H7 (cell line): ENCODE results near the gene RAB18. TPM values are rescaled to one million over a fixed set of nuclear protein-coding genes. Genes with fewer than 3 reads are reported as not detected.

Experiments
- DNase-seq: peaks from one replicate; pipeline ENCODE4 v3.0.0; 2012
- H3K27me3 ChIP-seq: 2 replicates; pipeline ENCODE4 v1.6.0; 2011; ENCODE audit warnings: mild to moderate bottlenecking, low read length; ENCODE audit not compliant: control insufficient read depth, insufficient read depth
- H3K36me3 ChIP-seq: replicated peaks from 2 replicates; pipeline ENCODE4 v1.5.1; 2011; ENCODE audit warnings: low read length; ENCODE audit not compliant: control insufficient read depth, insufficient read depth
- H3K4me3 ChIP-seq: 2 replicates; pipeline ENCODE4 v1.5.1; 2011; ENCODE audit warnings: low read depth, mild to moderate bottlenecking, control low read depth, low read length, moderate library complexity; ENCODE audit not compliant: insufficient read depth
- total RNA-seq: library from RNA; depleted of rRNA; stranded (reverse); fragments of >200 nt; shearing (Covaris generic); gene quantifications from 2 replicates; pipeline ENCODE4 v1.2.3, GENCODE V29; 2014

The RAB18 gene
- total RNA-seq, 1 experiment from 2014 or later, result 35.3 TPM

- no peak for DNase-seq
- Histone ChIP-seq H3K36me3 (no peaks in the 10 kb centered on the region), H3K27me3 (no peaks in the 10 kb centered on the region), H3K4me3 (no peak overlapping the region)
Observed at GRCh38 chr10:27525819-27526218, 21.7 kb downstream of the RAB18 start.

- DNase-seq, result no peak
- Histone ChIP-seq H3K27me3 (no peaks in the 10 kb centered on the region), H3K36me3 (no peaks in the 10 kb centered on the region), H3K4me3 (no peak overlapping the region)
Observed at GRCh38 chr10:27526242-27526641, 22.1 kb downstream of the RAB18 start.

- no peak for DNase-seq
- no peaks in the 10 kb centered on the region for H3K36me3 ChIP-seq
- H3K4me3 ChIP-seq, result no peak overlapping the region
- H3K27me3 ChIP-seq, result no peaks in the 10 kb centered on the region
Observed at GRCh38 chr10:27527666-27528295, 23.7 kb downstream of the RAB18 start.

- no peaks in the 10 kb centered on the region for H3K27me3 ChIP-seq
- H3K36me3 ChIP-seq, result no peaks in the 10 kb centered on the region; the same call in 1 of the 2 replicates
- no peak for DNase-seq
- H3K4me3 ChIP-seq, result no peak overlapping the region
Observed at GRCh38 chr10:27529010-27529783, 25.1 kb downstream of the RAB18 start.

GRCh38 chr10:27530477-27530876 is 26.4 kb downstream of the RAB18 start:
- Histone ChIP-seq H3K36me3 (no peaks in the 10 kb centered on the region; the same call in 1 of the 2 replicates), H3K27me3 (no peaks in the 10 kb centered on the region), H3K4me3 (no peak overlapping the region)
- DNase-seq, result no peak

GRCh38 chr10:27531336-27531847 is 27.3 kb downstream of the RAB18 start:
- no peak for DNase-seq
- no peak overlapping the region for H3K4me3 ChIP-seq
- no peaks in the 10 kb centered on the region; the same call in 1 of the 2 replicates for H3K36me3 ChIP-seq
- H3K27me3 ChIP-seq, result no peaks in the 10 kb centered on the region

- H3K27me3 ChIP-seq, result no peaks in the 10 kb centered on the region
- peaks cover 1% of the 10 kb centered on the region for H3K36me3 ChIP-seq
- no peak for DNase-seq
- H3K4me3 ChIP-seq, result no peak overlapping the region
Observed at GRCh38 chr10:27534161-27534700, 30.1 kb downstream of the RAB18 start.

GRCh38 chr10:27535317-27535716 is 31.2 kb downstream of the RAB18 start:
- DNase-seq, result no peak
- no peak overlapping the region for H3K4me3 ChIP-seq
- peaks cover 1% of the 10 kb centered on the region for H3K36me3 ChIP-seq
- no peaks in the 10 kb centered on the region for H3K27me3 ChIP-seq

- Histone ChIP-seq H3K27me3 (no peaks in the 10 kb centered on the region), H3K4me3 (no peak overlapping the region), H3K36me3 (peaks cover 1% of the 10 kb centered on the region)
- DNase-seq, result no peak
Observed at GRCh38 chr10:27536437-27536836, 32.3 kb downstream of the RAB18 start.

GRCh38 chr10:27537166-27537565 is 33.1 kb downstream of the RAB18 start:
- Histone ChIP-seq H3K4me3 (no peak overlapping the region), H3K27me3 (no peaks in the 10 kb centered on the region), H3K36me3 (peaks cover 1% of the 10 kb centered on the region)
- DNase-seq, result no peak

- H3K36me3 ChIP-seq, result peaks cover 1% of the 10 kb centered on the region
Observed at GRCh38 chr10:27537787-27538186, 33.7 kb downstream of the RAB18 start.

GRCh38 chr10:27540672-27541071 is 36.6 kb downstream of the RAB18 start:
- no peak for DNase-seq
- no peak overlapping the region for H3K4me3 ChIP-seq
- no peaks in the 10 kb centered on the region for H3K27me3 ChIP-seq
- peaks cover 1% of the 10 kb centered on the region; the same call in 1 of the 2 replicates for H3K36me3 ChIP-seq

More at GRCh38 chr10:27537787-27538186, 33.7 kb downstream of the RAB18 start:
- DNase-seq, result no peak
- H3K27me3 ChIP-seq, result no peaks in the 10 kb centered on the region
- H3K4me3 ChIP-seq, result no peak overlapping the region

- Histone ChIP-seq H3K4me3 (no peak overlapping the region), H3K27me3 (no peaks in the 10 kb centered on the region), H3K36me3 (peaks cover 1% of the 10 kb centered on the region; the same call in 1 of the 2 replicates)
- DNase-seq, result no peak
Observed at GRCh38 chr10:27541796-27542729, 38.0 kb downstream of the RAB18 start.

- Histone ChIP-seq H3K36me3 (peaks cover under 1% of the 10 kb centered on the region; the same call in 1 of the 2 replicates), H3K27me3 (no peaks in the 10 kb centered on the region), H3K4me3 (no peak overlapping the region)
- no peak for DNase-seq
Observed at GRCh38 chr10:27542812-27543211, 38.7 kb downstream of the RAB18 start.
